Measurements from ENCODE around the gene TSHB. TPM values are rescaled to one million over a fixed set of nuclear protein-coding genes. Genes with fewer than 3 reads are reported as not detected.
A peak's percentile ranks its signal among the peaks of the same experiment; 100 is the strongest.

TSHB gene
- total RNA-seq, 2 experiments from 2014 or later = not detected

DNA sequence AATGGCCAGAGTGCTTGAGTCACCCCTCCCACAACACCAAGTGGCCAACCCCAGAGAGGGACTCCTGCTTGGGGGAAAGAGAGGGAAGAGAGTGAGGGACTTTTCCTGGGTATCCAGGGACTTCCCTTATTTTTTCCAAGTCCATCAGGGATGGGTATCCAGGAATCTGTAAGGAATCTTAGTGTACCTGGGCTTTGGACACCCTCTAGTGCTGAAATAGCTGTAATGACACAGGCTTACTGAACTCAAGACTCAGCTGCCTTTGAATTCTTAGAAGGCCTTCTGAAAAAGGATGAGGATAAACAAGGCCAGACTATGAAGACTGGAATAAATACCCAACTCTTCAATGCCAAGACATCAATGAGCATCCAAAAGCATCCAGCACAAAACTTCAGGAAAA lies 12.0 kb downstream of the TSHB start:
- H3K4me3 Mint-ChIP-seq = no peak overlapping the region
- H3K27ac Mint-ChIP-seq = no peak overlapping the region
- H3K36me3 Mint-ChIP-seq = peaks cover 2% of the 10 kb centered on the region
- DNase-seq = no peak
- no peaks in the 10 kb centered on the region for H3K27me3 Mint-ChIP-seq
- no peaks in the 10 kb centered on the region for H3K9me3 Mint-ChIP-seq
- H3K4me1 Mint-ChIP-seq = no peaks in the 10 kb centered on the region

DNA sequence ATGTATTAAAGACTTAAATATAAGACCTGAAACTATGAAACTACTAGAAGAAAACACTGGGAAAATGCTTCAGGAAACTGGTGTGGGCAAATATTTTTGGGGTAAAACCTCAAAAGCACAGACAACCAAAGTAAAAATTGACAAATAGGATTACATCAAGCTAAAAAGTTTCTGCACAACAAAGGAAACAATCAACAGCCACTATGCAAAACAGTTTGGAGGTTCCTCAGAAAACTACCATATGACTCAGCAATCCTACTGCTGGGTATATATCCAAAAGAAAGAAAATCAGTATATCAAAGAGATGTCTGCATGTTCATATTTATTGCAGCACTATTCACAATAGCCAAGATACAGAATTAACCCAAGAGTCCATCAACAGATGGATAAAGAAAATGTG lies 17.1 kb downstream of the TSHB start:
- Mint-ChIP-seq H3K4me1 (peaks cover 5% of the 10 kb centered on the region), H3K4me3 (no peak overlapping the region), H3K27ac (no peak overlapping the region), H3K27me3 (no peaks in the 10 kb centered on the region), H3K9me3 (no peaks in the 10 kb centered on the region), H3K36me3 (peaks cover 2% of the 10 kb centered on the region)
- no peak for DNase-seq

DNA sequence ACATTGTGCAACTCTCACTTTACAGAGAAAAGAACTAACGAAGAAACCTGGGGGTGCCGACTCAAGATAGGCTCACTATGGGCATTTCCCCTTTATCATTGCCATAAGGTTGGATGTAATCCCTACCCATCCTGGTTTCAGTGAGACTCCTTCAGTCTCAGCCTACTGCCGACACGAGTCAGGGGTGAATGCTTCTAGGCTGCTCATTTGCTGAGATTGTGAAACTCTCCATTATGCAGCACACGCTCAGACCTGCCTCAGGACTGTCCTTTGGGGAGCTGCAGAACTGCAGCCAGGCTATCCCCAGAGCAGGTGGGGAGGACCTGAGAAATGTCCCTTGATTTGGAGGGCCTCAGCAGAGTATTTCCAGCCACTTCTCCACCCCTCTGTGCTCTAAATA lies 22.2 kb downstream of the TSHB start:
- no peak for DNase-seq
- H3K9me3 Mint-ChIP-seq = no peaks in the 10 kb centered on the region

DNA sequence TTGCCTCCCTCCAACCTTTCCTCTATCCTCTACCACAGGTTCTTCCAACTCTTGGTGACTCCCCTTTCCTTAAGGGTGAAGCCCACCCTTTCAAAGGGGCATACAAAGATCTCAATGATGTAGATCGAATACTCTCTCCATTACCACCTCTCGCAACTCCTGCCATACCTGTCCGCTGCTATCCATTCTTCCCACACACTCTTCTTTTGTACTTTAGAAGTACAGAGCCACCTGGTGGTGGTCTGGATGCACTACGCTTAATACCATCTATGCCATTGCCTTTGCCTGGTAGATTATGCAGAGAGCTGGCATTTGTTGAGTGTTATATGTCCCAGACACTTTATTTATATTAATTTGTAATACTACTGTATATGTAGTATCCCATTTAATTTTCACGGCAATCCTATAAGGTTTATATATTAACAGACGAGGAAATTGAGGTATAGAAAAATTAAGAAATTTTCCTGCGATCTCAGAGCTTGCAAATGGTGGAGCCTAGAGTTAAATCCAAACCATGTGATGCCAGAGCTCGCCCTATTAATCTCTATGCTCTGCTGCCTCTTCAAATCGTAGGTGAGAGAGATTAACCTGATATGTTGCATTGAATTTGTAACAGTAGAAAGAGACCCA lies 22.9 kb downstream of the TSHB start:
- H3K27me3 Mint-ChIP-seq = no peaks in the 10 kb centered on the region
- no peak overlapping the region for H3K27ac Mint-ChIP-seq
- H3K36me3 Mint-ChIP-seq = no peaks in the 10 kb centered on the region
- H3K4me1 Mint-ChIP-seq = peaks cover 5% of the 10 kb centered on the region
- DNase-seq = peak; percentile 38
- H3K9me3 Mint-ChIP-seq = no peaks in the 10 kb centered on the region
- no peak overlapping the region for H3K4me3 Mint-ChIP-seq

More for the DNA sequence above, 22.2 kb downstream of the TSHB start:
- Mint-ChIP-seq H3K27ac (no peak overlapping the region), H3K4me3 (no peak overlapping the region), H3K36me3 (no peaks in the 10 kb centered on the region), H3K4me1 (peaks cover 5% of the 10 kb centered on the region), H3K27me3 (no peaks in the 10 kb centered on the region)

DNA sequence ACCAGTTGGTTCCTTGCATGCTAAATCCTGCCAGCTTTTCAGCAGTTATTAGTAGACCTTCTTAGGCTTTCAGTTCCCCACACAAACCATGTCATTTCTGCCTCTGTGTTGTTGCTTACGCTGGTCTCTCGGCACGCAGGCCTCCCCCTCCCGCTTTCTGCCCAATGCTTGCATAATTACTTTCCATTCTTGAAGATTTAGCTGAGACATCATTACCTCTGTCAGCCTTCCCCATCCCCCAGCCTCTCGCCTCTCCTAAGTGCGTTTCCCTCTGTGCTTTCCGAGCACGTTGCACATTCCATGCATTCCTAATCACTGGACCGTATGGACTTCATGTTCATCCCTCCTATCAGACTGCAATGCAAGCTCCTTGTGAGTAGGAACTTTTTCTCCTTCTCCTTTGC lies 26.8 kb downstream of the TSHB start:
- H3K27me3 Mint-ChIP-seq = no peaks in the 10 kb centered on the region
- no peaks in the 10 kb centered on the region for H3K9me3 Mint-ChIP-seq
- H3K36me3 Mint-ChIP-seq = no peaks in the 10 kb centered on the region
- DNase-seq = no peak
- peaks cover 3% of the 10 kb centered on the region for H3K4me1 Mint-ChIP-seq
- no peak overlapping the region for H3K4me3 Mint-ChIP-seq
- no peak overlapping the region for H3K27ac Mint-ChIP-seq

DNA sequence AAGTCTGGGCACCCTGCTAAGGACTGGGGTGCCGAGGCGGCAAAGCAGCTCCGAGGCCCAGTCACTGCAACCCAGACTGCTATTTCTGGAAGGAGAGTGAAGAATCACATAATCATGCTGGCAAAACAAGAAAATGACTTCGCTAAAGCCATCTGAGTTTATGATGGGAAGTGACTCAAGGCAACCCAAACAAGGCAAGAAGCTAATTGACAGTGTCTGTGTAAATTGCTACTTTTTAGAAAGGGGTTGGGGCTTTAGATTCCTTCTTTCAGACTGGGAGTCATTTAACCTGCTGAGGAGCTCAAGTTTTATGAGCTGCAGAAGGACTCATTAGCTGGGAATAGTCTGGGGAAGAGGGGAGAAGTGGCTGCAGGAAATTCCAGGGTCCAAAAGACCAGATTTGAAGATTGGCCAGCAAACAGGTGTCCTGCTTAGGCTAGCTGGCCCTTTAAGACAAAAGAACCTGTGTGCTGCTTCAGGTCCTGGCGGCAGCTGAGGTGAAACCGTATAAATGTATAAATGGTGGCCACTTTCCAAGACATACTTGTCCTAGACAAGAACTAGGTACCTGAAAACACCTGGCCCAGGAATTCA lies 28.1 kb downstream of the TSHB start:
- Mint-ChIP-seq H3K4me3 (no peak overlapping the region), H3K9me3 (no peaks in the 10 kb centered on the region)

DNA sequence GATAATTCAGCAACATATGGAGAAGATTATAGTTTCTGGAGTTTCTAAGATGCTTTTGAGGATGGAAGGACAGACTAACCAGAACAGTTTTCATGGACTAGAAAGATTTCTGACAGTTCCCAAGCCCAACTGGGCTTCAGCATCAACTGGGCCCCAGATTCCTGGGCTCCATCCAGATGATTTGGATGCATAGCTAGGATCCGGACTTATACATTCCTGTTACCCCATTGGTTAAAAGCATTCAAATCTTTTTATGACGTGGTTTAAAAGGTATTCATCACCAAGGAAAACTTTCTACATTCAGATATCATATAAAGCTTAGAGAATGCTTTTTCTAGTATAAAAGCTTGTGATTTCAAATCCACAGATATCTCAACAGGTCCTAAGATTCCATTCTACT lies 29.7 kb downstream of the TSHB start:
- Mint-ChIP-seq H3K9me3 (peaks cover 3% of the 10 kb centered on the region), H3K4me3 (no peak overlapping the region), H3K4me1 (peaks cover 32% of the 10 kb centered on the region), H3K36me3 (no peaks in the 10 kb centered on the region), H3K27me3 (no peaks in the 10 kb centered on the region), H3K27ac (no peak overlapping the region)
- DNase-seq = no peak

More for the DNA sequence above, 28.1 kb downstream of the TSHB start:
- Mint-ChIP-seq H3K36me3 (no peaks in the 10 kb centered on the region), H3K4me1 (peaks cover 16% of the 10 kb centered on the region), H3K27ac (no peak overlapping the region), H3K27me3 (no peaks in the 10 kb centered on the region)
- no peak for DNase-seq

DNA sequence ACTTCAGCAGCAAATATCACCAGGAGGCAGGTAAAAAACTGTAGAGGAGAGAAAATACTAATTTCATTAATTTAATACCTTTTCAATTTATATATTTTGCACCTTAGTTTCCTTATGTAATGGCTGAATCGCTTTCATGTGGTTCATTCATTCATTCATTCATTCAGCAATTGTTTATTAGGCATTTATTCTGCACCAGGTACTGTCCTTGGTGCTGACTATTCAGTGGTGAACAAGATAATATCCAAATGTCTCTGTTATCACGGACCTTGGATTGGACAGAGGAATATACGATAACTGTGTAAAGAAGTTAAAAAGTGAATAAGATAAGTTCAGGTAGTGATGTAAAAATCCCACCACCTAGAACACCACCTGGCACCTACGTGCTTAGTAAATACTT lies 30.9 kb downstream of the TSHB start:
- no peaks in the 10 kb centered on the region for H3K27me3 Mint-ChIP-seq
- no peak overlapping the region for H3K27ac Mint-ChIP-seq
- H3K4me1 Mint-ChIP-seq = peaks cover 33% of the 10 kb centered on the region
- no peak overlapping the region for H3K4me3 Mint-ChIP-seq
- no peak for DNase-seq
- no peaks in the 10 kb centered on the region for H3K36me3 Mint-ChIP-seq
- peaks cover 3% of the 10 kb centered on the region for H3K9me3 Mint-ChIP-seq

DNA sequence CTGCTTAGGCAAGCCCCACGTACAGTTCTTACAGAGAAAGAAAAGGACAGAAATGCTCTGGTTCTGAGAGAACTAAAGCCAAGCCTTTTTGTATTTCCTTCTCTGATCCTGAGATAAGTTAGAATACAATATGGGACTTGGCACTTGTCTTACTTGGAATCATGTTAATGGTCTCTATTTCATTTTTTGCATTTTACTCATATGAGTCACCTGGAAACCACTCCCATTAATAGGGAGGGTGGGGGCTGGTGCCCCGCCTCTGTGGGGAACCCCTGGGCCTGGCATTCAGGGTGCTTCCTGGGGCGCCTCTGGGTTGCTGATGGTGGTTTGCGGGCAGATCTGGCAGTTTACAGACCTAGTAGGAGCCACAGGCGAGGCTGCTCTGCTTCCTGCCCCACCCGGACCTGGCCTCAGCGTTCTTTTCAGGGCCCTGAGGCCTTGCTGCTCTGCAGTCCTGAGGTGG lies 32.9 kb downstream of the TSHB start:
- no peak overlapping the region for H3K4me3 Mint-ChIP-seq
- peaks cover 3% of the 10 kb centered on the region for H3K9me3 Mint-ChIP-seq
- no peaks in the 10 kb centered on the region for H3K36me3 Mint-ChIP-seq
- H3K4me1 Mint-ChIP-seq = peaks cover 33% of the 10 kb centered on the region
- DNase-seq = peak; percentile 88
- peak overlapping the region; percentile 79 for H3K27ac Mint-ChIP-seq
- no peaks in the 10 kb centered on the region for H3K27me3 Mint-ChIP-seq

DNA sequence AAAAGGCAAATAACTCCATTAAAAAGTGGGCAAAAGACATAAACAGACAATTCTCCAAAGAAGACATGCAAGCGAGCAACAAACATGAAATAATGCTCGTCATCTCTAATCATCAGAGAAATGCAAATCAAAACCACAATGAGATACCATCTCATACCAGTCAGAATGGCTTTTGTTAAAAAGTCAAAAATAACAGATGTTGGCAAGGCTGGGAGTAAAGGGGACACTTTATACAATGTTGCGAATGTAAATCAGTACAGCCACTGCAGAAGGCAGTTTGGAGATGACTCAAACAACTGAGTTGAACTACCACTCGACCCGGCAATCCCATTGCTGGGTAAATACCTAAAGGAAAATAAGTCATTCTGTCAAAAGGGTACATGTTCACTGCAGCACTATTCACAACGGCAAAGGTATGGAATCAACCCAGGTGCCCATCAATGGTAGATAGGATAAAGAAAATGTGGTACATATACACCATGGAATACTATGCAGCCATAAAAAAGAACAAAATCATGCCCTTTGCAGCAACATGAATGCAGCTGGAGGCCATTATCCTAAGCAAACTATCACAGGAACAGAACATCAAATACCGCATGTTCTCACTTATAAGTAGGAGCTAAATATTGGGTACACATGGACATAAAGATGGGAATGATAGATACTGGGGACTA lies 33.7 kb downstream of the TSHB start:
- no peak overlapping the region for H3K4me3 Mint-ChIP-seq
- peaks cover 33% of the 10 kb centered on the region for H3K4me1 Mint-ChIP-seq
- peaks cover 3% of the 10 kb centered on the region for H3K9me3 Mint-ChIP-seq
- H3K36me3 Mint-ChIP-seq = no peaks in the 10 kb centered on the region
- H3K27me3 Mint-ChIP-seq = no peaks in the 10 kb centered on the region
- peak overlapping the region; percentile 79 for H3K27ac Mint-ChIP-seq
- peak; percentile 14 for DNase-seq

DNA sequence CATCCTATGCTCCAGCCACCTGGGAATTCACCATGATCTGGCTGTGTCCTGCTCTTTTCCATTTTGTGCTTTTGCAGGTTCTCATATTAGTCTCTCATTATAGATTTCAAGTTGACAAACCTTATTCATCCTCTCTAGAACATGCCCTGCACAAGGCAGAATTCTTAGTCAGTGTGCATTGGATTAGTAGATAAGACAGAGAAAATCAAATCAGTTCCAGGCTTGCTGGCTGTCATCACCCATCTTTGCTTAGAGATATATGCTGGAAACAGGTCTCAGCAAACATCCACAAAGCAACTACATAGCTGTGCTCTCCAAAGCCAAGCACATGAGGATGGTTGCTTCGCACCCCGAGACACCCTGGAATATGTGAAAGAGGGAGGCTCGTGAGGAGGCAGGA lies 34.8 kb downstream of the TSHB start:
- H3K4me1 Mint-ChIP-seq = peaks cover 39% of the 10 kb centered on the region
- H3K4me3 Mint-ChIP-seq = no peak overlapping the region
- H3K27ac Mint-ChIP-seq = no peak overlapping the region
- H3K27me3 Mint-ChIP-seq = no peaks in the 10 kb centered on the region
- no peak for DNase-seq
- H3K36me3 Mint-ChIP-seq = no peaks in the 10 kb centered on the region
- peaks cover 3% of the 10 kb centered on the region for H3K9me3 Mint-ChIP-seq

DNA sequence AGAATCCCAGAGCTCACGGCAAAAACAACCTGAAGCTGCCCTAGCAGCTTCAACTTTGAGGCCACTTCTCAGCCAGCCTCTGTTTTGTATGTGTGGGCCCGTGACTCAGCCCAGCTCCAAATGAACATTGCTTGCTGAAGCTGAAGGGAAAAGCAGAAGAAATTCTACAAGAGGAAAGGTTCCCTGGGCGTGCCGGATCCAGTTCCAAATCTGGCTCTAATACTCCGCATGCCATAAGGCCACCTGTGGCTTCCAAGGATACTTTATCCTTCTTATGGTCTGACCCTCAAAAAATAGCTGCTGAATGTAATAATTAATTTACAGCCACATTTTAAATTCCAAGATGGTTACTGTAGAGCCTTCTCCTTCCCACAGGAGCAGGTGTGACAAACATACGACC lies 35.4 kb downstream of the TSHB start:
- H3K36me3 Mint-ChIP-seq = no peaks in the 10 kb centered on the region
- no peaks in the 10 kb centered on the region for H3K27me3 Mint-ChIP-seq
- DNase-seq = no peak
- H3K4me1 Mint-ChIP-seq = peaks cover 44% of the 10 kb centered on the region
- no peak overlapping the region for H3K4me3 Mint-ChIP-seq
- peaks cover 3% of the 10 kb centered on the region for H3K9me3 Mint-ChIP-seq
- no peak overlapping the region for H3K27ac Mint-ChIP-seq

DNA sequence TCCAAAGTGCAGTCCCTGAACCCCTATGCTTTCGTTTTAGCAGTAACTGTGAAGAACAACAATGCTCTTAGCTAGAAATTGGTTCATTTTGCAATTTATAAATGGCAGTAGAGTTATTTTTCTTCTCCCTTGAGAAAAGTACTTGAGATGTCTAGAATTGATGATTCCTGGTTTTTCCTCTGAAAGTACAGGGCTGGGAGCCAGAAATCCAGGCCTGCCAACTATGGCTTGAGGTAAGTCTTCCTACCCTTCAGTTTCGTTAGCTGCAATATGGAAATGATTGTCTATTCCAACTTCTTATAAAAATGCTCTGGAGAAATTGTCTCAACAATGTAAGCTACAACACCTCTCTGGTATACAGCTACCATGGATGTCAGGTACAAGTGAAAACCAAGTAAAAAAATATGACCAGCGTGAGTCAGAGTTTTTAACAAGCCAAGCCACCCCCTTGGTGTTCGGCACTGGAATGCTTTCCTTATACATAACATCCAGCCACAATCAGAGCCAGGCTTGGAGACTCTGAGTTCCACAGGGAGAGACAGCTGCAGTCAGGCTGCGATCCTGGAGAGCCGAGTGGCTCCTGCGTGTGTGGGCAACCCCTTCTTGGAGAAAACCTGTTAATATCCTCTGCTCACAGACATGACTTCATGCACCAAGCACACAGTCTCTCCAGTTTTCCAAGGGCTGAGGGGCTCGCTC lies 37.7 kb downstream of the TSHB start:
- DNase-seq = no peak
- no peak overlapping the region for H3K27ac Mint-ChIP-seq
- H3K9me3 Mint-ChIP-seq = peaks cover 3% of the 10 kb centered on the region
- peaks cover 1% of the 10 kb centered on the region for H3K36me3 Mint-ChIP-seq
- peaks cover 54% of the 10 kb centered on the region for H3K4me1 Mint-ChIP-seq
- H3K4me3 Mint-ChIP-seq = no peak overlapping the region
- no peaks in the 10 kb centered on the region for H3K27me3 Mint-ChIP-seq

DNA sequence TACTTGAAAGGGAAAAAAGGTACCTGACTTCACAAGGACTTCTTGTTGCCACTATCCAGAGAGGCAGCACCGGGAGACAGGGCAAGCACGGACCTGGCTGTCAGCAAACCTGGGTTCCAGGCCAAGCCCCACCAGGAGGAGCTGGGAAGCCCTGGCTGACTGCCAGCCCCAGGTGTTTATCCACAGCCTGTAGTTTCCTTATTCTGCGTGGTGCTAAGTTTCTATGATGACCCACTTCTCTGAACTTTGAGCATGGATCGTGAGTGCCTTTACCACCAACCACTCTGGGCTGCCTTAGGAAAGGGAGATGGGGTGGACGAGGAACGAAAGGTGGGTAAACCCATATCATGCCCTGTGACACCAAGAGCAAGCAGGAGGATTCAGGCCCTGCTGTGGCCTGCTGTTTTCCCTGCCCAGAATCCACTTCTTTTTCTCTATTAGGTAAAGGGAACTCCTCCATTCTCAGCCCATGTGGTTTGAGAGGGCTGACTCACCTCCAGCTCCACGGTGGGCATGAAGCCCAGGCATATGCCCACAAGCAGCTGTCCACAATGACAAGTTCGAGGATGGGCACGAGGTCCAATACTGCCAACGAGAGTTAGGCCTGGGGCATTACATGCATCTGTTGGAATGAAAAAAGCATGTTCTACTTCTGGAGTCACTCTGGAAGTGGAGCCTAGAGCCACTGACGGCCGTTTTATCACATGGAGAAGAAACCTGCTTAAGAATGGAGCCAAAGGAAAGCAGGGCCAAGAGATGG lies 39.4 kb downstream of the TSHB start:
- no peak overlapping the region for H3K4me3 Mint-ChIP-seq
- peaks cover 1% of the 10 kb centered on the region for H3K36me3 Mint-ChIP-seq
- no peaks in the 10 kb centered on the region for H3K27me3 Mint-ChIP-seq
- no peak overlapping the region for H3K27ac Mint-ChIP-seq
- H3K9me3 Mint-ChIP-seq = no peaks in the 10 kb centered on the region
- peaks cover 54% of the 10 kb centered on the region for H3K4me1 Mint-ChIP-seq
- DNase-seq = no peak
